Cerebellar nuclear complex (tissue), 1 donor: ENCODE data around the gene ARHGAP1.
"Not testable (repeated sequence)": the region's sequence is repeated elsewhere in the genome, so short reads cannot be mapped to it uniquely, and the experiment has no call there.

Experiments used
- DNase-seq, 2 experiments: peaks; one replicate each; lab custom pipeline; 2025; lab: John Stamatoyannopoulos, UW

Gene ARHGAP1

GRCh38 chr11:46673713-46674462, 26.5 kb downstream of the ARHGAP1 start:
- DNase-seq: no peak

DNA sequence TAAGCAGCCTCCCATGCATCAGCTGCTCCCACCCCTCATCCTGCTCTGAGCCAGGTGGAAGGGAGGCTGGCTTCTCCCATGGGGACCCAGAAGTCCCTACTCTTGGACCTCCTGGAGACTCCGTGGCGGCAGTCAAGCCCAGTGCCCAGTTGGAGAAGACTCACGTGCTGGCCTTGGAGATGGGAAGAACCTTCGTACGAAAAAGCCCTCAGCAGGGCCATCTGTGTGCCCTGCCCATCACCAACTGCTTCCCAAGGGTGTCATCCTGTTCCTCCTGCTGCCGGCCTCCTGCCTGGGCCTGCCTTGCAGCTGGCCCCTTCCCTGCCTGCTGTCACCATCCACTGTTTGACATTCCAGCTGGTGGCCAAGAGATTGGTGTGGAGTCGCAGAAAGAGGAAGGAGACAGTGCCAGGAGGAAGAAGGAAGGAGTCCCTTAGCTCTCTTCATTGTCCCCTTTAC, 28.0 kb downstream of the ARHGAP1 start:
- DNase-seq: no peak

- no peak for DNase-seq
Observed at GRCh38 chr11:46671958-46672315, 28.5 kb downstream of the ARHGAP1 start.

DNA sequence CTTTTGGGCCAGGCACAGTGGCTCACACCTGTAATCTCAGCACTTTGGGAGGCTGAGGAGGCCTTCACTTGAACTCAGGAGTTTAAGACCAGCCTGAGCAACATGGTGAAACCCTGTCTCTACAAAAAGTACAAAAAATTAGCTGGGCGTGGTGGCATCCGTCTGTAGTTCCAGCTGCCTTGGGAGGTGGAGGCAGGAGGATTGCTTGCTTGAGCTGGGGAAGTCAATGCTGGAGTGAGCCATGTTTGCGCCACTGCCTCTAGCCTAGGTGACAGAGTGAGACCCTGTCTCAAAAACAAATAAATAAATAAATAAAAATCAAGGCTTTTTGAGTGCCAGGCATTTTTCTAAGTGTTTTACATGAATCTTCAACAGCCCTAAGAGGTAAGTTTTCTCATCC, 29.9 kb downstream of the ARHGAP1 start:
- DNase-seq: not testable (repeated sequence)

GRCh38 chr11:46669711-46670139, 30.7 kb downstream of the ARHGAP1 start:
- DNase-seq: no peak

DNA sequence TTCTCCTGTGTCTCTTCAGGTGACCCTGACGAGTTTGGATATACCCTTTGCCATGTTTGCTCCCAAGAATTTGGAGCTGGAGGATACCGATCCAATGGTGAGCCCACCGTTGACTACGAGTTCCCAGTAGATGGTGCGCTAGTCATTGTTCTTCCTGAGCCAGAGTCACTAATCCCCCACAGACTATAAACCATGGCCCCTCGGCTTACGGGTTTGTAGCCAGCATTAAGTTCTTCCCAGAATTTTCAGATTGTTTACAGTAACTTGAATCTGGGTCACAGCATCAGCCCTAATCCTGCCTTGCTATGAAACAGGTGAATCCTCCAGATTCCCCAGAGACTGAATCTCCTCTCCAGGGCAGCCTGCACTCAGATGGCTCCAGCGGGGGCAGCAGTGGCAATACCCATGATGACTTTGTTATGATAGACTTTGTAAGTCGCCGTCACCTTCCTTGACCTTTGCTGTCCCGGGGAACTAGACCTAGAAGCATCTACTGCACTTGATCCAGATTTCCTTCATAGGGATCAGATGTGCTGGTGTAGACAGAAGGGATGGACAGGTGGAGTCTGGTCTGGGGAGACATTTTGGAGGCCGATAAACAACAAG, 31.8 kb downstream of the ARHGAP1 start:
- no peak for DNase-seq

GRCh38 chr11:46667043-46667481, 33.4 kb downstream of the ARHGAP1 start:
- DNase-seq: no peak

DNA sequence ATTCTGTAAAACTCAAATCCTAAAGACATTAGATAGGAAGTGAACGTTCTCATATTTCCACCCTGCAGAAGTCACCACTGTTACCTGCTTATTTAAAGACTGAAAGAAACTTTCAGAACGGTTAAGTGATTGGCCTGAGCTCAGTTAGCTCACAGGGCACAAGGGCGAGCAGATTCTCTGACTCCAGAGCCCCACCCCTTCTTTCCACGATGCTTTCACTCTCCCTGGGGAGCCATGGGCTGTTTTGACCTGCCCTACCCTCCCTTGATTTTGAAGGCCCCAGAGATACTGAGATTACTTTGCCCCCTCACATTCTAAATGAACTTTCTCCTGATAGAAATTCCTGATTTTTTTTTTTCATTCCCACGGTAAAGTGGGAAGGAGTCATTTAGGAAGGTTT, 33.9 kb downstream of the ARHGAP1 start:
- no peak for DNase-seq

GRCh38 chr11:46665356-46665755, 35.1 kb downstream of the ARHGAP1 start:
- DNase-seq: no peak

DNA sequence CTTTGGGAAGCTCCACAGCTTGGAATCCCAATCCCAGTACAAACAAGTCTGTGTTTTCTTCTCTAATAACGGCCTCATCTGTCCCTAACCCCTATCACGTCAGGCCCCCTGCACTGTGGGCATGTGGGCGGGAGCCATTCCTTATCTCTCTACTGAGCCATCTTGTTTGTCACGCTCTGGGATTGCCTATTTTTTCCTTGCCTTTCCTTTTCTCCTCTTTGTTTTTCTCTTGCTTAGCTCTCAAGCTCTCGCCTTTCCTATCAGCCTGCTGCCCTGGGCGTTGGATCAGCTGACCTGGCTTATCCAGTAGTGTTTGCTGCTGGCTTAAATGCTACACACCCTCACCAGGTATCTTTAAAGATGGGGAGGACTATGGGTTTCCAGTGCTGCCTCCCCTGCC, 35.8 kb downstream of the ARHGAP1 start:
- DNase-seq: no peak

DNA sequence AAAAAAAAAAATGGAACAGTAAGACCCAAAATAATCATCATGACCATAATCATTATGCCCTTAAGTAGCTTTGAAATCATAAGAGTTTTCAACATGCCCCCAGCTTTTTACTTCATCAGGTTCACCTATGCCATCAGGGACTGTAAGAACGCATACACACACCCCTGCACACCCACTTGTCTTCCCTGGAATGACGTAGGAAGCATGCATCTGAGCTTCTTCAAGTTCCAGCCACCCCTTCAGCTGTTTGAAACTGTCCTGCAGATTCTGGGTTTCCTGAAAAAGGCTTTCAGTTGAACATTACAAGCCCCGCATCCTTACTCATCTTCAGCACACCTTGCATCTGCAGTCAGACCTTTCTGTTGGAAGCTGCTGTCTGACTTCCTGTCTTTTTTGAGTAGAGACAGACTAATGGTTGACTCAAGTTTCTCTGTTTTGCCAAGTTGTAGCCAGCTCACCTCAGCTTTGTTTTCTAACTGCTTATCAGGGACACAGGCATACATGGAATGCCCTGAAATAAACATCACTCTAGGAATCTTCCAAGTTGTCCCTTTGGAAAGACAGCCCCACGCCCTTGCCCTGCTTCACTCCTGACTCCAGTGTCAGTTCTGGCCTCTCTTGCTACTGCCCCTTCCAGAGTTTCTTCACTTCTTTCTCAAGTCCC, 37.0 kb downstream of the ARHGAP1 start:
- DNase-seq: no peak

GRCh38 chr11:46662366-46662765, 38.1 kb downstream of the ARHGAP1 start:
- no peak for DNase-seq

DNA sequence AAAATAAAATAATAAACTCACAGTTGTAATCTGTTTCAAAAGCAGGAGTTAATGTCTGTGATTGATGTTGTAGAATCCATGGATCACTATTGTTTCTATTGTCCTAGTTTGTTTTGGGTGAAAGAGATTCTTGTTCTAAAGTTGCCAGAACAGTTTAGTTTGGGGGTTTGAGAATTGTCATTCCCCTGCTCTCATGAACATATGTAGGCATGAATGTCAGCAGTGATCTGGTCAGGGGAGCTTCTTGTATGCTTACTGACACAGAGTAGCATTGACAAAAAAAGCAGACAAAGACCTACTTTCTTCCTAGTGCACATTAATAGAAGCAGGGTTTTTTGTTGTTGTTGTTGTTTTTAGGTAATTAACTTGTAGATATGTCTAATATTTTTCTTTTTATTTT, 38.6 kb downstream of the ARHGAP1 start:
- no peak for DNase-seq

DNA sequence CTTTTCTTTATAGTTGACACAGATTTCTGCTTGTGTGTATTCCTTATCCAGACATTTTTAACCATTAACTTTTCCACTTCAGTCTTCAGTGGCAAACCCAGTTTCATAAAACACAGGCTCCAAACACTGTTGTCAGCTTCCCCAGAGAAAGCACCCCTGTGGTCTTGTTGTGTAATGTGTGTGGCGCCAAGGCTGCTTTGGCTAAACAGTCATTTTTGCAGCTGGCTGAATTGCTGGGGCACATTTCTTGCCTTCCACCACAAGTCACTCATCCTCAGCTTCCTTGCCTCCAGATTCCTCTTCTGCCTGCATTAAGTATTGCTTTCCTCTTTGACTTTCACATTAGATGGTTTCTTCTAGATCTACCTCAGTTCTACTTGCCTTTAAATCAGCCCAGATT, 40.5 kb downstream of the ARHGAP1 start:
- no peak for DNase-seq

GRCh38 chr11:46658259-46658658, 42.2 kb downstream of the ARHGAP1 start:
- no peak for DNase-seq

DNA sequence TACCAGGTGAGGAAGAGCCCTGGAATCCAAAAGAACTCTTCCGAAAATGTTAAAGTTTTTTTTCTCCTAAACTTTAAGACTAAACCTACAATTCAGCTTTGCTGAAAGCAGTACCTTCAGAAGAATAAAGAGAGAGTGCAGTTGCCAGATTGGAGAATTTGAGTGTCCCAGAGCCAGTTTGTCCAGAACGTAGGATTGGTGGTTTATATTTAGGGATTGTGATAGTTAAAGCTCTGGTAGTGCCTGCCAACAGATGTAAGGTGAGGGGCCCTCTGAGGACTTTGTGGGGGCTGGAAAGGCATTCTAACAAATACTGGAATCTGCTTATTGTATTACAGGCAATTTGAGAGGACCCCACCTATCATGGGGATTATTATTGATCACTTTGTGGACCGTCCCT, 43.2 kb downstream of the ARHGAP1 start:
- no peak for DNase-seq

- DNase-seq: no peak
Observed at GRCh38 chr11:46655631-46656030, 44.8 kb downstream of the ARHGAP1 start.

GRCh38 chr11:46649180-46649738, 51.2 kb downstream of the ARHGAP1 start:
- no peak for DNase-seq

GRCh38 chr11:46643986-46644385, 56.4 kb downstream of the ARHGAP1 start:
- DNase-seq: no peak

DNA sequence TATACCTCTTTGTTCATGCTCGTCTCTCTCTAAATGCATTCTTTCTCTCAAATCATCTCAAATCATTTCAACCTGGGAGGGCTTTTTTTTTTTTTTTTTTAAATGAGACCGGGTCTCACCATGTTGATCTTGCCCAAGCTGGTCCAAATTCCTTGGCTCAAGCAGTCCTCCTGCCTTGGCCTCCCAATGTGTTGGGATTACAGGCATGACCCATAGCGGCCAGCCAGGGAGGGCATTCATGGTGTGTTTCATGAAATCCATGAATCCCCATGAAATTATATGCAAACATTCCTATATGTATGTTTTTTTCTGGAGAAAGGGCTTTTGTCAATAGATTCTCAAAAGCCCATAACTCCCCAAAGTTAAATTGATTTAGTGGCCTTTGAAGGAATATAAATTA, 56.9 kb downstream of the ARHGAP1 start:
- no peak for DNase-seq

GRCh38 chr11:46642627-46643335, 57.6 kb downstream of the ARHGAP1 start:
- DNase-seq: no peak

GRCh38 chr11:46641639-46642038, 58.8 kb downstream of the ARHGAP1 start:
- DNase-seq: no peak
